ENCODE data around the gene HLTF.

GRCh38 chr3:149104484-149104883, 18.2 kb upstream of the HLTF start:
- TF ChIP-seq EZH2 (IDR thresholded peaks at IDR 0.05; ENCODE audit: insufficient read depth, poor library complexity, severe bottlenecking) (no peak), EZH2phosphoT487 (IDR thresholded peaks at IDR 0.05; ENCODE audit: insufficient read depth, low read depth) (no peak)
